HG02852 (cell line): ENCODE measurements around the gene ASB8.

Experiments used
- ATAC-seq: cut with Tn5 transposase; IDR thresholded peaks from one replicate; pipeline ENCODE4 v1.9.1; 2021; ENCODE audit warnings: mild to moderate bottlenecking, moderate library complexity; ENCODE audit not compliant: unreplicated experiment

The ASB8 gene

DNA sequence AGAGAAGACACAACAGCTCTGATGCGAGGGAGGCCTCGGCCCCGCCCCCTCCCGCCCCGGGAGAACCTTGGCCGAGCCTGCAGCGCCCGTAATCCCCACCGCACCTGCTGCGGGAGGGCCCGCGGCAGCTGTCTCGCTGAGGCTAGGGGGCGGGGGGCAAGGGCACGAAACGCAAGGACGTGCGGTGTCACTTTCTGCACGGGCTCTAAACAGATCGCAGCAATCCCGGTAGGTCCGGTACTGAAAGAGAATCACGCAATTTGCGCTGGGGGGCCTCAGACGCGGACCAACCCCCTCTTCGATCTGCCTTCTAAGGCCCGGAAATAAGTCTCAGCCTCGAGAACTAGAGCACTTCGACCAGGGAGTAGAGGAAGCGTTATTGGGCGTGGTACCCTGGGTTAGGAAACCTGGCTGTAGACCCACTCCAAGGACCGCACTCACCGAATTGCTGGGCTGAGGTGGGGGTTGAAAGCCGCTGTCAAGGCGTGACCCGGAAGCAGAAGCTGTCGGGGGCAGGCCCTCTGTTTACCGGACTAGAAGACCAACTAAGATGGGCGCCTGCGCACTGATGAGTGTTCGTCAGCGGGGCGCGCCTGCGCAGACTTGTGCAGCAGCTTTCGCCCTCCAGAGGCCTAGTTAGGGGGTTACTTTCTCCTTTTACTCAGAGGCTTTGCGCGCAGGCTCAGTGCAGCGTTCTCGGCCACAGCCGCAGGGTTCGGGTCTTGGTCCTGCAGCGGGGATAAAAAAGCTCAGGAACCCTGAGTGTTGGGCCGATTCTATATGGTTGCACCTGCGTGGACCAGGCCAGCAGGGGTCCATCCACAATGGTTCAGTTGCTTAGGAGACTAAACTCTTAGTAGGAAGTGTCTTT, at the start of gene ASB8:
ASB8 (minus strand) TSS at position 498 of the 871 bp plus-strand sequence. CDS start 4,019 bp downstream, outside the sequence.
- peak; percentile 87 for ATAC-seq

- no peak for ATAC-seq
Observed at GRCh38 chr12:48203192-48203591, 45.9 kb upstream of the ASB8 start, which contains the start of gene OR10AD1. OR10AD1 (minus strand) TSS chr12:48203292; CDS start chr12:48203292, 0 bp downstream.

DNA sequence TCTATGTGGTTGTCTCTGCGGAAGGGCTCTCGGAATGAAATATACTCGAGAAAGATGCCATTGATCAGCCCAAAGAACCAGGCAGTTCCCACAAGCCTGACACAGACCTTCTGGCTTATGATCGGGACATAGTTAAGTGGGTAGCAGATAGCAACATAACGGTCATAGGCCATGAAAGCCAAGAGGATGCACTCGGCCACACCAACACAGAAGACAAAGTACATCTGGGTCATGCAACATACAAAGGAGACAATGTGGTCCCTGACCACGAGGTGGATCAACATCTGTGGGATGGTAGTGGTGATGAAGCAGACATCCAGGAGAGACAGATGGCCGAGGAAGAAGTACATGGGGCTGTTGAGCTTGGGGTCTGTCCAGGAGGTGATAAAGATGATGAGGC, 45.5 kb upstream of the ASB8 start:
- ATAC-seq: no peak

GRCh38 chr12:48201516-48201915, 44.2 kb upstream of the ASB8 start:
- ATAC-seq: no peak

DNA sequence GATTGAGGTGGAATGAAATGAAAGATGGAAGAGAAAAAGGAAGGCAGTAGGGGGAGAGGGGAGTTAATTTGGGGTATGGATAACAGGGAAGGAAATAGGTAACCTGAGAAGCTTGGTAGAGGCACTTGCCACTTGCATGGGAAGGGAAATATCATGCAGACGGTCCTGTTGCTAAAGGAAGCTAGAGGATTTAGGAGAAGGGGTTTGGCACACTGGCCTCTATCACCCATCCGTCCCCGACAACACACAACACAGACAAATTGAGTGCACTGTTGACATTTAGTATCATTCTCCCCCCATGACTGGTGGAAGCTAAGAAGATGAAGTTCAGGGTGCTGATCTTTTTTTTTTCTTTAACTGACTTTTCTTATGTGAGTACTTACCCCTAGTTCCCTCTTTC, 43.8 kb upstream of the ASB8 start:
- no peak for ATAC-seq

- ATAC-seq: no peak
Observed at GRCh38 chr12:48199774-48200221, 42.5 kb upstream of the ASB8 start.

GRCh38 chr12:48198985-48199384, 41.7 kb upstream of the ASB8 start:
- no peak for ATAC-seq

- ATAC-seq: peak; percentile 21
Observed at GRCh38 chr12:48198672-48198971, 41.3 kb upstream of the ASB8 start.

- peak; percentile 100 for ATAC-seq
Observed at GRCh38 chr12:48197971-48198671, 40.8 kb upstream of the ASB8 start.

GRCh38 chr12:48197549-48197970, 40.2 kb upstream of the ASB8 start:
- ATAC-seq: peak; percentile 10

DNA sequence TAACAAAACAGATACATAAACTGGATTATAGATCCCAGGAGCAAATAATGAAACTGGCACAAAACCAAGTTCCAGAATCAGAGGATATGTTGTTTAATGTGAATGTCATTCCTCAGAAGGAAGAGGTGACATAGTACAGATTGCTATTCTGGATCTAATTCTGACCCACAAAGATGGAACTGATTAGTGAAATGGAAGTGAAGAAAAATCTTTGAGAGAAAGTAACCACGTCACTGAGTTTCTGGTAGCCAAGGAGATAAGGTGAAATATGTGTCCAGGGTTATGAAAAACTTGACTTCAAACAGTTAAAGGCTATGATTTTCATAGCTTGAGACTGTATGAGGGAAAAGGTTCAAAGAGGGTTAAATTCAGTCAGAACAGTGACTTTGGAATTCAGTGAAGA, 37.5 kb upstream of the ASB8 start:
- ATAC-seq: no peak

- ATAC-seq: no peak
Observed at GRCh38 chr12:48193623-48194022, 36.3 kb upstream of the ASB8 start.

DNA sequence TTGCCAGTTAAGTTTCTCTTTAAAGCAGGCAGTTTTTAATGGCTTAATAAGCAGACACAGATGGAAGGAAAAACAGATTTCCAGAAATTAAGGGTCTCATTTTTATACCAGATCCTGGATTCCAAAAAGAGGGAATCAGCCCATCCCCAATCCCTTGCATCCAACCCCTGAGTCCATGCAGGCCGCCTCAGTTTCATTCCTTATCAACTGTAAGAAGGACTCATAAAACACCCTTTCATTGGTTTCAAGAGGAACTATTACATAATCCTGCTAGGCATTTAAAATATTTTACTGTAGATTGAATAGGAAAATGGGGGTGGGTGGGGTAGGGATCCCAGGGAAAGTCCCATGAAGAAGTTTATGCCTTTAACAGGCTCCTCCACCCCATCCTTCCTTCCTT, 35.5 kb upstream of the ASB8 start:
- no peak for ATAC-seq

DNA sequence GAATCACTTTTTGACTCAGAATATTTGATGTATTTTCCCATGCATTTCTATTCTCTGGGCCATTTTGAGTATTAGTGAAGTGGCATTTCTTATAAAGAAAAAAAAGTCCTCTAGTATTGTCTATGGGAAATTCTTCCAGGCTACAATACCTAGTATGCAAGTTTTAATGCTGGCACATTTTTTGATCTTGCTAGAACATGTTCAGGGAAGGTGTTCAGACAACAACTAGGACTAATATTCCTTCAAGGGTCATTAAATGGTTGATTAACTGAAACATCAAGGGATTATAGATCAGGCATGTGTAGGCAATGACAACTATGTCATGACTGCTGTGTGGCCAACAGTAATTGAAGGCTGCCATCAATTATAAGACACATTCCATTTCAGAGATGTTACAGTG, 33.8 kb upstream of the ASB8 start:
- no peak for ATAC-seq

- no peak for ATAC-seq
Observed at GRCh38 chr12:48189331-48190125, 32.2 kb upstream of the ASB8 start.

GRCh38 chr12:48187916-48188695, 30.8 kb upstream of the ASB8 start:
- ATAC-seq: no peak

DNA sequence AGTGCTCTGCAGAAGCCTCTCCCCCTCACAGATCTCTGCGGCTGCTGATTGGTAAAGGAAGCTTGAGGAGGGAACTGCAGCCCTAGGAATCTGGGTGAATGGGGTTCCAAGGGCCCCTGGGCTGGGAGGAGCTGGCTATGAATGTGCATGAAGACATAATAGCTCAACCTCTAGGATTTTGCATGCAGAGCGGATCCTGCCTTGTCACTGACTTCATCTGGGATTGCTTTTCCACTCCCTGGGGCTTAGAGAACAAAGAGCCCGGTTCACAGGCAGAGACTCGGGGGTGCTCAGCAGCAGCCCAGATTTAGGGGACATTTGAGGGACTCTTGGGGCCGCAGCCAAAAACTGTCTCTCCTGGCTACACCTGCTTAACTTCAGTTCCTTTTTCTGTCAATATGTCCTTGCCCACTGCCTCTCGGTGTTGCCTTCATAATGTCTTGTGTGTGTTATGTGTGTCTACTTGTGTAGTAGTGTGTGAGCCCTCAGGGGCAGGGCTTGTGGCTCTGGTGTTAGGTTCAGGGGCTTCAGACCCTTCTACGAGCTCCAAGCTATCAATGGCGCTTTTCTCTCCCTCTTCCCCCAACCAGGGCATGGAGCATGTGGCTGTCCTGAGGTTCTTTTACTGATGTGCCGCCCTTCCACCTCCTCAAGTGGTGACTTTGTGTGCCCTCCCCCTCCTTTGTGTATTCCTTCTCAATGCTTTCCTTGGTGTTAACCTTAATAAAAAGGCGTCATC, 28.0 kb upstream of the ASB8 start:
- no peak for ATAC-seq

GRCh38 chr12:48184549-48184922, 27.2 kb upstream of the ASB8 start:
- no peak for ATAC-seq

DNA sequence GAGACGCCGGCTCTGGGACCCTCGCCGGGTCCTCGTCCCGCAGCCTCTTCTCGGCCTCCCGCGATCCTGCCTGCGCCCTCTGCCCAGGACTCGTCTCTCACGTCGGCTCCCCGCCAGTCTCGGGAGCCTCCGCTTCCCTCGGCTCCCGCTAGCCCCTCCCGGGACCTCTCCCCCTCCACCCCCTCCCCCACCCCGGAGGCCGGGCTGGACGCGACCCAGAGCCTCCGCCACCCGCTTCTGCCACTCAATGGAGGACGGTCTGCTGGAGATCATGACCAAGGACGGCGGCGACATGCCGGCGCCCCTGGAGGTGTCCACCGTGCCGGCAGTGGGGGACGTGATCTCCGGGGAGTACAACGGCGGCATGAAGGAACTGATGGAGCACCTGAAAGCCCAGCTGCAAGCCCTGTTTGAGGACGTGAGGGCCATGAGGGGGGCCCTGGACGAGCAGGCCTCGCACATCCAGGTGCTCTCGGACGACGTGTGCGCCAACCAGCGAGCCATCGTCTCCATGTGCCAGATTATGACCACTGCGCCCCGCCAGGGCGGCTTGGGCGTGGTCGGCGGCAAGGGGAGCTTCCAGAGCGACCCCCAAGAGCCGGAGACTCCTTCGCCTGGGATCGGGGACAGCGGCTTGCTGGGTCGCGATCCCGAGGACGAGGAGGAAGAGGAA, 26.7 kb upstream of the ASB8 start:
- ATAC-seq: no peak
